ENCODE measurements around the gene FCAMR. TPM values are rescaled to one million over a fixed set of nuclear protein-coding genes. Genes with fewer than 3 reads are reported as not detected.

The FCAMR gene
- polyA plus RNA-seq, 1 donor (not counting 4 experiments of a cell fraction or from before 2014, with no cell fraction given): not detected

GRCh38 chr1:206937425-206937824, 32.8 kb downstream of the FCAMR start:
- no peak for FAIRE-seq

GRCh38 chr1:206935491-206936067, 34.7 kb downstream of the FCAMR start:
- Histone ChIP-seq H3K4me2 (ENCODE audit: control insufficient read depth, extremely low read depth, insufficient read depth, low read depth, low read length) (no peak overlapping the region), H3K9me3 (ENCODE audit: control insufficient read depth, low read depth, low read length) (no peaks in the 10 kb centered on the region), H4K20me1 (ENCODE audit: control insufficient read depth, extremely low read depth, insufficient read depth, low read length) (no peaks in the 10 kb centered on the region), H3K9ac (ENCODE audit: control insufficient read depth, extremely low read depth, insufficient read depth, low read length) (no peak overlapping the region), H3K27ac (ENCODE audit: control insufficient read depth, insufficient read depth, low read length) (no peak overlapping the region), H3K36me3 (ENCODE audit: control insufficient read depth in 2 of 2, extremely low read depth in 1 of 2, insufficient read depth in 2 of 2, low read length in 2 of 2) (no peaks in the 10 kb centered on the region), H3K9me1 (ENCODE audit: control insufficient read depth, extremely low read depth, insufficient read depth, low read length) (no peaks in the 10 kb centered on the region), H3K27me3 (ENCODE audit: control insufficient read depth, extremely low read depth, insufficient read depth, low read length) (no peaks in the 10 kb centered on the region), H3K79me2 (ENCODE audit: control insufficient read depth, insufficient read depth, low read length) (no peaks in the 10 kb centered on the region), H2AFZ (ENCODE audit: control insufficient read depth, low read length) (no peak overlapping the region), H3K4me3 (ENCODE audit: control insufficient read depth in 2 of 3, extremely low read depth in 1 of 3, insufficient read depth in 2 of 3, low read depth in 1 of 3, low read length in 3 of 3) (no peak overlapping the region), H3K4me1 (ENCODE audit: control insufficient read depth, extremely low read depth, insufficient read depth, low read length) (peaks cover 6% of the 10 kb centered on the region)
- DNase-seq (ENCODE audit: low read depth, low spot score) (no peak), FAIRE-seq (no peak)
- dilution Hi-C loops (cut with MboI; ENCODE audit: extremely low pct_ligation_motif_present, low sequenced_read_pairs): no loop called here
- TF ChIP-seq EZH2 (IDR thresholded peaks at IDR 0.05; ENCODE audit: low read length): no peak
- peak; percentile 43 to 56 (median 43) for TF ChIP-seq CTCF (optimal IDR thresholded peaks at IDR 0.05 in 1 of 3, IDR thresholded peaks at IDR 0.05 in 1 of 3, conservative IDR thresholded peaks at IDR 0.05 in 1 of 3; ENCODE audit: extremely low read depth in 1 of 3, insufficient read depth in 2 of 3, low read length in 3 of 3)

More at GRCh38 chr1:206937425-206937824, 32.8 kb downstream of the FCAMR start:
- Histone ChIP-seq H3K36me3 (ENCODE audit: control insufficient read depth in 2 of 2, extremely low read depth in 1 of 2, insufficient read depth in 2 of 2, low read length in 2 of 2) (no peaks in the 10 kb centered on the region), H3K9ac (ENCODE audit: control insufficient read depth, extremely low read depth, insufficient read depth, low read length) (no peak overlapping the region), H3K79me2 (ENCODE audit: control insufficient read depth, insufficient read depth, low read length) (no peaks in the 10 kb centered on the region), H3K27me3 (ENCODE audit: control insufficient read depth, extremely low read depth, insufficient read depth, low read length) (no peaks in the 10 kb centered on the region), H3K4me3 (ENCODE audit: control insufficient read depth in 2 of 3, extremely low read depth in 1 of 3, insufficient read depth in 2 of 3, low read depth in 1 of 3, low read length in 3 of 3) (no peak overlapping the region), H3K27ac (ENCODE audit: control insufficient read depth, insufficient read depth, low read length) (no peak overlapping the region), H2AFZ (ENCODE audit: control insufficient read depth, low read length) (no peak overlapping the region), H4K20me1 (ENCODE audit: control insufficient read depth, extremely low read depth, insufficient read depth, low read length) (no peaks in the 10 kb centered on the region), H3K4me2 (ENCODE audit: control insufficient read depth, extremely low read depth, insufficient read depth, low read depth, low read length) (no peak overlapping the region), H3K4me1 (ENCODE audit: control insufficient read depth, extremely low read depth, insufficient read depth, low read length) (peaks cover 6% of the 10 kb centered on the region), H3K9me3 (ENCODE audit: control insufficient read depth, low read depth, low read length) (no peaks in the 10 kb centered on the region), H3K9me1 (ENCODE audit: control insufficient read depth, extremely low read depth, insufficient read depth, low read length) (no peaks in the 10 kb centered on the region)
- no peak for DNase-seq (ENCODE audit: low read depth, low spot score)
- TF ChIP-seq EZH2 (IDR thresholded peaks at IDR 0.05; ENCODE audit: low read length): no peak
- TF ChIP-seq CTCF (optimal IDR thresholded peaks at IDR 0.05 in 1 of 3, IDR thresholded peaks at IDR 0.05 in 1 of 3, conservative IDR thresholded peaks at IDR 0.05 in 1 of 3; ENCODE audit: extremely low read depth in 1 of 3, insufficient read depth in 2 of 3, low read length in 3 of 3): no peak
- dilution Hi-C loops (cut with MboI; ENCODE audit: extremely low pct_ligation_motif_present, low sequenced_read_pairs): no loop called here

Data from keratinocyte (primary cell).